Stimulated activated CD4-positive, alpha-beta T cell treated with anti-CD3 and anti-CD28 coated beads, TNF-alpha, amount 100 ng/mL, for 24 hours (primary cell): ENCODE data around the gene CEP350.

Experiments
- DNase-seq, 3 experiments: peaks; one replicate each; pipeline ENCODE4 v3.0.0-alpha.2; 2020; ENCODE audit warnings: low read depth in 3 of 3

Gene CEP350

GRCh38 chr1:179954493-179955286 is at the start of gene CEP350:
Gene CEP350 (plus strand): TSS chr1:179954810. CDS start chr1:179986182, 31,372 bp downstream.
- peak; percentile 90 to 97 (median 97) for DNase-seq

GRCh38 chr1:179910934-179911333 is 43.7 kb upstream of the CEP350 start:
- no peak for DNase-seq

GRCh38 chr1:179911812-179912211 is 42.8 kb upstream of the CEP350 start:
- no peak for DNase-seq

GRCh38 chr1:179917601-179918429 is 36.8 kb upstream of the CEP350 start:
- DNase-seq, result no peak

- no peak for DNase-seq
These were observed 33.1 kb upstream of the CEP350 start for GRCh38 chr1:179921472-179921871.

- DNase-seq, result no peak
These were observed 32.4 kb upstream of the CEP350 start for GRCh38 chr1:179921981-179922872.

- DNase-seq, result no peak
These were observed 31.6 kb upstream of the CEP350 start for GRCh38 chr1:179923029-179923428.

GRCh38 chr1:179924268-179924667 is 30.3 kb upstream of the CEP350 start:
- DNase-seq, result no peak

GRCh38 chr1:179925302-179925701 is 29.3 kb upstream of the CEP350 start:
- no peak for DNase-seq

- no peak for DNase-seq
These were observed 28.4 kb upstream of the CEP350 start for GRCh38 chr1:179925922-179926849.

GRCh38 chr1:179926850-179927205 is 27.8 kb upstream of the CEP350 start:
- no peak for DNase-seq

GRCh38 chr1:179929955-179930798 is 24.4 kb upstream of the CEP350 start:
- no peak for DNase-seq

- DNase-seq, result no peak
These were observed 23.7 kb upstream of the CEP350 start for GRCh38 chr1:179930867-179931266.

- no peak for DNase-seq
These were observed 21.4 kb upstream of the CEP350 start for GRCh38 chr1:179933219-179933618.

- DNase-seq, result no peak
These were observed 18.6 kb upstream of the CEP350 start for GRCh38 chr1:179935909-179936496.

- DNase-seq, result no peak
These were observed 16.8 kb upstream of the CEP350 start for GRCh38 chr1:179937668-179938254.

- no peak for DNase-seq
These were observed 15.9 kb upstream of the CEP350 start for GRCh38 chr1:179938752-179939151.

GRCh38 chr1:179939941-179940340 is 14.7 kb upstream of the CEP350 start:
- no peak for DNase-seq

GRCh38 chr1:179941454-179941853 is 13.2 kb upstream of the CEP350 start:
- no peak for DNase-seq
